ENCODE data around the gene CFAP45. TPM values are rescaled to one million over a fixed set of nuclear protein-coding genes. Genes with fewer than 3 reads are reported as not detected.

Gene CFAP45
- total and polyA plus RNA-seq, 9 of the 15 experiments (the other 6 are each of a cell fraction or from before 2014, with no cell fraction given), result 0.65 to 2.4 (median 1.5) TPM

DNA sequence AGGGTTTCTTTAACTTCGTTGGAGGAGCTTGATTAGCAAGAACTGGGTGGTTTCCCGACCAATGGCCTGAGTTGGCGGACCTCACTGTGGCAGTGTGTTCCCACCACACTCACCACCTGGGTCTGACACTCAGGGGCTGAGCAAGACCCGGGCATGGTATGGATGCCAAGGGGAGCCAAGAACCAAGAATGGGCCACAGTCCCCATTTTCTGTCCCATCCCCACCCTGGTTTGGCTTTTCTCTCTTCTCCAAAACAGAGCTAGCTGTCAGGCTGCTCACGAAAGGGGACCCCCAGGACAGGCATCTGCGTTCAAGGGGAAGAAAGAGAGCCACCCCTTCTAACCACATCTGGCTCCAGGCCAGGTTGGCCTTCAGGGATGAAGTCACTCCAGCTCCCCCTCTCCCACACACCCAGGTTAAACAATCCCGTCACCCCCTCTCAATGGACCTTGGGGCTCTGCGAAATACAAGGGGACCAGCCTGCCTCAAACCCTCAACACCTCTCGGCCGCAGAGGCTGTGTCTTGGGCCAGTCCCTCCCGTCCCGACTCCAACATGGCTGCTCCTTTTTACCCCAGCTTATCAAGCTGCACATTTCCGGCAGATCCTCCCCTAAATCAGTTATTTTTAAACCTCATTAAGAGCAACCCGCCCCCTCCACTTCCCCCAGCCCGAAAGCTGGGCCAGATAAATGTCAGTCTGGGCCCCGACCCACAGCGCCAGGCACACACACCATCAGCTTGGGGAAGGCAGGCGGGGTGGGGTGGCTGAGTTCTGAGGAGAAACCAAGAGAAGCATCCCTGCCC is 21.9 kb upstream of the CFAP45 start (continued):
- TF ChIP-seq, protein P1, sequence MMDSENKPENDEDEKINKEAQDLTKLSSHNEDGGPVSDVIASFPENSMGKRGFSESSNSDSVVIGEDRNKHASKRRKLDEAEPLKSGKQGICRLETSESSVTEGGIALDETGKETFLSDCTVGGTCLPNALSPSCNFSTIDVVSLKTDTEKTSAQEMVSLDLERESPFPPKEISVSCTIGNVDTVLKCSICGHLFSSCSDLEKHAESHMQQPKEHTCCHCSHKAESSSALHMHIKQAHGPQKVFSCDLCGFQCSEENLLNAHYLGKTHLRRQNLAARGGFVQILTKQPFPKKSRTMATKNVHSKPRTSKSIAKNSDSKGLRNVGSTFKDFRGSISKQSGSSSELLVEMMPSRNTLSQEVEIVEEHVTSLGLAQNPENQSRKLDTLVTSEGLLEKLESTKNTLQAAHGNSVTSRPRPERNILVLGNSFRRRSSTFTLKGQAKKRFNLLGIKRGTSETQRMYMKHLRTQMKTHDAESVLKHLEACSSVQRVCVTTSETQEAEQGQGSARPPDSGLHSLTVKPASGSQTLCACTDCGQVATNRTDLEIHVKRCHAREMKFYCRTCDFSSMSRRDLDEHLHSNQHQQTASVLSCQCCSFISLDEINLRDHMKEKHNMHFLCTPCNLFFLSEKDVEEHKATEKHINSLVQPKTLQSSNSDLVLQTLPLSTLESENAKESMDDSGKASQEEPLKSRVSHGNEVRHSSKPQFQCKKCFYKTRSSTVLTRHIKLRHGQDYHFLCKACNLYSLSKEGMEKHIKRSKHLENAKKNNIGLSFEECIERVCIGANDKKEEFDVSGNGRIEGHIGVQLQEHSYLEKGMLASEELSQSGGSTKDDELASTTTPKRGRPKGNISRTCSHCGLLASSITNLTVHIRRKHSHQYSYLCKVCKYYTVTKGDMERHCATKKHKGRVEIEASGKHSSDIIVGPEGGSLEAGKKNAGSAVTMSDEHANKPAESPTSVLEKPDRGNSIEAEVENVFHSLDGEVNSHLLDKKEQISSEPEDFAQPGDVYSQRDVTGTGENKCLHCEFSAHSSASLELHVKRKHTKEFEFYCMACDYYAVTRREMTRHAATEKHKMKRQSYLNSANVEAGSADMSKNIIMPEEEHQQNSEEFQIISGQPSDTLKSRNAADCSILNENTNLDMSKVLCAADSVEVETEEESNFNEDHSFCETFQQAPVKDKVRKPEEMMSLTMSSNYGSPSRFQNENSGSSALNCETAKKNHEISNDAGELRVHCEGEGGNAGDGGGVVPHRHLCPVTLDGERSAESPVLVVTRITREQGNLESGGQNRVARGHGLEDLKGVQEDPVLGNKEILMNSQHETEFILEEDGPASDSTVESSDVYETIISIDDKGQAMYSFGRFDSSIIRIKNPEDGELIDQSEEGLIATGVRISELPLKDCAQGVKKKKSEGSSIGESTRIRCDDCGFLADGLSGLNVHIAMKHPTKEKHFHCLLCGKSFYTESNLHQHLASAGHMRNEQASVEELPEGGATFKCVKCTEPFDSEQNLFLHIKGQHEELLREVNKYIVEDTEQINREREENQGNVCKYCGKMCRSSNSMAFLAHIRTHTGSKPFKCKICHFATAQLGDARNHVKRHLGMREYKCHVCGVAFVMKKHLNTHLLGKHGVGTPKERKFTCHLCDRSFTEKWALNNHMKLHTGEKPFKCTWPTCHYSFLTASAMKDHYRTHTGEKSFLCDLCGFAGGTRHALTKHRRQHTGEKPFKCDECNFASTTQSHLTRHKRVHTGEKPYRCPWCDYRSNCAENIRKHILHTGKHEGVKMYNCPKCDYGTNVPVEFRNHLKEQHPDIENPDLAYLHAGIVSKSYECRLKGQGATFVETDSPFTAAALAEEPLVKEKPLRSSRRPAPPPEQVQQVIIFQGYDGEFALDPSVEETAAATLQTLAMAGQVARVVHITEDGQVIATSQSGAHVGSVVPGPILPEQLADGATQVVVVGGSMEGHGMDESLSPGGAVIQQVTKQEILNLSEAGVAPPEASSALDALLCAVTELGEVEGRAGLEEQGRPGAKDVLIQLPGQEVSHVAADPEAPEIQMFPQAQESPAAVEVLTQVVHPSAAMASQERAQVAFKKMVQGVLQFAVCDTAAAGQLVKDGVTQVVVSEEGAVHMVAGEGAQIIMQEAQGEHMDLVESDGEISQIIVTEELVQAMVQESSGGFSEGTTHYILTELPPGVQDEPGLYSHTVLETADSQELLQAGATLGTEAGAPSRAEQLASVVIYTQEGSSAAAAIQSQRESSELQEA (IDR thresholded peaks at IDR 0.05; ENCODE audit: low read depth), result no peak
- TF ChIP-seq CTCFL (IDR thresholded peaks at IDR 0.05; ENCODE audit: borderline replicate concordance, insufficient read depth, low read depth, low read length, poor library complexity, severe bottlenecking) (no peak), TAL1 (IDR thresholded peaks at IDR 0.05) (peak; percentile 42; the same call in 1 of the 2 replicates), ZNF586 (CRISPR knock-in tag; conservative IDR thresholded peaks at IDR 0.05) (no peak), SMC3 (conservative IDR thresholded peaks at IDR 0.05; ENCODE audit: insufficient read depth, low read depth, low read length) (no peak), TCF15 (CRISPR knock-in tag; IDR thresholded peaks at IDR 0.05) (no peak), HSF4 (CRISPR knock-in tag; IDR thresholded peaks at IDR 0.05; ENCODE audit: borderline replicate concordance) (no peak), KLF1 (tag; IDR thresholded peaks at IDR 0.05) (no peak)
- TF ChIP-seq, protein P2, sequence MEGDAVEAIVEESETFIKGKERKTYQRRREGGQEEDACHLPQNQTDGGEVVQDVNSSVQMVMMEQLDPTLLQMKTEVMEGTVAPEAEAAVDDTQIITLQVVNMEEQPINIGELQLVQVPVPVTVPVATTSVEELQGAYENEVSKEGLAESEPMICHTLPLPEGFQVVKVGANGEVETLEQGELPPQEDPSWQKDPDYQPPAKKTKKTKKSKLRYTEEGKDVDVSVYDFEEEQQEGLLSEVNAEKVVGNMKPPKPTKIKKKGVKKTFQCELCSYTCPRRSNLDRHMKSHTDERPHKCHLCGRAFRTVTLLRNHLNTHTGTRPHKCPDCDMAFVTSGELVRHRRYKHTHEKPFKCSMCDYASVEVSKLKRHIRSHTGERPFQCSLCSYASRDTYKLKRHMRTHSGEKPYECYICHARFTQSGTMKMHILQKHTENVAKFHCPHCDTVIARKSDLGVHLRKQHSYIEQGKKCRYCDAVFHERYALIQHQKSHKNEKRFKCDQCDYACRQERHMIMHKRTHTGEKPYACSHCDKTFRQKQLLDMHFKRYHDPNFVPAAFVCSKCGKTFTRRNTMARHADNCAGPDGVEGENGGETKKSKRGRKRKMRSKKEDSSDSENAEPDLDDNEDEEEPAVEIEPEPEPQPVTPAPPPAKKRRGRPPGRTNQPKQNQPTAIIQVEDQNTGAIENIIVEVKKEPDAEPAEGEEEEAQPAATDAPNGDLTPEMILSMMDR (IDR thresholded peaks at IDR 0.05 in 2 of 3, conservative IDR thresholded peaks at IDR 0.05 in 1 of 3; ENCODE audit: insufficient read depth in 2 of 3, low read depth in 1 of 3, low read length in 3 of 3), result no peak
- TF ChIP-seq, protein P3, sequence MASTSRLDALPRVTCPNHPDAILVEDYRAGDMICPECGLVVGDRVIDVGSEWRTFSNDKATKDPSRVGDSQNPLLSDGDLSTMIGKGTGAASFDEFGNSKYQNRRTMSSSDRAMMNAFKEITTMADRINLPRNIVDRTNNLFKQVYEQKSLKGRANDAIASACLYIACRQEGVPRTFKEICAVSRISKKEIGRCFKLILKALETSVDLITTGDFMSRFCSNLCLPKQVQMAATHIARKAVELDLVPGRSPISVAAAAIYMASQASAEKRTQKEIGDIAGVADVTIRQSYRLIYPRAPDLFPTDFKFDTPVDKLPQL (IDR thresholded peaks at IDR 0.05; ENCODE audit: extremely low read depth, insufficient read length), result no peak

Data from K562 (cell line).